Right lobe of liver (tissue), 4 donors: Measurements from ENCODE around the gene MDM2.

Experiments
- POLR2A ChIP-seq: fragments of 450-650 bp; IDR thresholded peaks from one replicate; pipeline ENCODE4 v1.6.1; 2017; ENCODE audit warnings: antibody characterized with exemption, mild to moderate bottlenecking
- TF ChIP-seq, protein P1 (sequence below), 4 donors: fragments of 200-600 bp in 3 of 4; fragments of 450-650 bp in 1 of 4; IDR thresholded peaks; one replicate each; pipeline versions ENCODE4 v1.5.1 to v1.8.0; 2016 to 2022; ENCODE audit warnings: antibody characterized with exemption in 4 of 4, mild to moderate bottlenecking in 2 of 4
- donor health status: DM: no; HTN: no; CAD: no.
- donor health status: DM: no; HTN: no; CAD: no.
- donor health status: DM: no; HTN: yes; CAD: no.

DNA sequence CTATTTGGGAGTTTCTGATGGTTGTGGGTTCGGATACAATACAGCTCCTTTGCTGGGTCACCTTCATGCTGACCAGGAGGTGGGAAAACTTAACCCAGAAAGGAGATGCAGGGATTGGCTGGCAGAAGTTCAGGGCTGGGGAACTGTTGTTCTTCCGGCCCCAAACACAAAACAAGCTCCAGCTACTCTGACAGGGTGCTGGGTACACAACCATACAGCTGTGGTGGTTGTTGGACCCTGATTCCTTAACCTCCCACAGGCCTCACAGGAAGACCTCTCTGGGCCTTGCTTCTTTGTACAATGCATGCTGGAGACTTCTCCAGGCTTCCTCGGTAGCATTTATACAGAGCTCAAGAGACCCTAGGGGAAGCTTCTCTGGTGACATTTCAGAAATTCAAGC, 77.4 kb downstream of the MDM2 start:
- TF ChIP-seq, protein P1, sequence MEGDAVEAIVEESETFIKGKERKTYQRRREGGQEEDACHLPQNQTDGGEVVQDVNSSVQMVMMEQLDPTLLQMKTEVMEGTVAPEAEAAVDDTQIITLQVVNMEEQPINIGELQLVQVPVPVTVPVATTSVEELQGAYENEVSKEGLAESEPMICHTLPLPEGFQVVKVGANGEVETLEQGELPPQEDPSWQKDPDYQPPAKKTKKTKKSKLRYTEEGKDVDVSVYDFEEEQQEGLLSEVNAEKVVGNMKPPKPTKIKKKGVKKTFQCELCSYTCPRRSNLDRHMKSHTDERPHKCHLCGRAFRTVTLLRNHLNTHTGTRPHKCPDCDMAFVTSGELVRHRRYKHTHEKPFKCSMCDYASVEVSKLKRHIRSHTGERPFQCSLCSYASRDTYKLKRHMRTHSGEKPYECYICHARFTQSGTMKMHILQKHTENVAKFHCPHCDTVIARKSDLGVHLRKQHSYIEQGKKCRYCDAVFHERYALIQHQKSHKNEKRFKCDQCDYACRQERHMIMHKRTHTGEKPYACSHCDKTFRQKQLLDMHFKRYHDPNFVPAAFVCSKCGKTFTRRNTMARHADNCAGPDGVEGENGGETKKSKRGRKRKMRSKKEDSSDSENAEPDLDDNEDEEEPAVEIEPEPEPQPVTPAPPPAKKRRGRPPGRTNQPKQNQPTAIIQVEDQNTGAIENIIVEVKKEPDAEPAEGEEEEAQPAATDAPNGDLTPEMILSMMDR (IDR thresholded peaks at IDR 0.05), result no peak
- no peak for TF ChIP-seq POLR2A
